Measurements from ENCODE around the gene ATXN2. TPM values are rescaled to one million over a fixed set of nuclear protein-coding genes. Genes with fewer than 3 reads are reported as not detected.
"Not testable (repeated sequence)": the region's sequence is repeated elsewhere in the genome, so short reads cannot be mapped to it uniquely, and the experiment has no call there.

The ATXN2 gene
- total RNA-seq, 8 experiments from 2014 or later: 21.3 to 103 (median 36.7) TPM

DNA sequence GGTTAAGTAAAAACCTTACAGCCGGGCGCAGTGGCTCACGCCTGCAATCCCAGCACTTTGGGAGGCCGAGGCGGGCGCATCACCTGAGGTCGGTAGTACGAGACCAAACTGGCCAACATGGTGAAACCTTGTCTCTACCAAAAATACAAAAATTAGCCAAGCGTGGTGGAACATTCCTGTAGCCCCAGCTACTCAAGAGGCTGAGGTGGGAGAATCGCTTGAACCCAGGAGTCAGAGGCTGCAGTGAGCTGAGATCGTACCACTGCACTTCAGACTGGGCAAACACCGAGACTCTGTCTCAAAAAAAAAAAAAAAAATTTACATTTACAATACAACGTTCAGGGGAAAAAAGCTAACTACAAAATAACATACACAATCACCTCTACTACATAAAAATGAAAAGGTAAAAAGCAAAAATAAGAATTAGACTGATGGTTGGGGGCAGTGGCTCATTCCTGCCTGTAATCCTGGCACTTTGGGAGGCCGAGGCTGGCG, 3.7 kb downstream of the ATXN2 start:
- ATAC-seq (replicated peaks in 6 of 8); in situ Hi-C loops (cut with MboI; ENCODE audit: low pct_unique_long_range_greater_than_20kb in 2 of 9, low sequenced_read_pairs in 9 of 9, unreplicated experiment in 9 of 9); H3K27ac ChIP-seq: not testable (repeated sequence)
- Histone ChIP-seq H3K4me3 (peak overlapping the region in 1 of 5 donors; percentile 4), H3K4me1 (replicated peaks in 1 of 2) (peaks cover 6 to 32% of the 10 kb centered on the region in 2 donors)
- WGBS, 10 experiments: 10 to 93% (median 76%) methylated on average over 2 to 10 of the region's 15 CpGs

- H3K27ac ChIP-seq; in situ Hi-C loops (cut with MboI; ENCODE audit: low pct_unique_long_range_greater_than_20kb in 2 of 9, low sequenced_read_pairs in 9 of 9, unreplicated experiment in 9 of 9); H3K4me3 ChIP-seq; ATAC-seq (replicated peaks in 6 of 8): not testable (repeated sequence)
- peaks cover 6 to 29% of the 10 kb centered on the region in 2 donors for H3K4me1 ChIP-seq (replicated peaks in 1 of 2)
- WGBS, 10 experiments: 64 to 100% (median 93%) methylated on average over 1 to 6 of the region's 6 CpGs; no CpG with 5 or more reads in 1 of the 10 experiments
These were observed 7.6 kb downstream of the ATXN2 start for GRCh38 chr12:111591399-111592010.

- ATAC-seq (replicated peaks in 6 of 8): peak in 1 of 8 experiments; percentile 10
- peaks cover 6 to 19% of the 10 kb centered on the region in 2 donors for H3K4me1 ChIP-seq (replicated peaks in 1 of 2)
- WGBS, 10 experiments: 80 to 100% (median 94%) methylated on average over 1 to 3 of the region's 6 CpGs; no CpG with 5 or more reads in 5 of the 10 experiments
- in situ Hi-C loops (cut with MboI; ENCODE audit: low pct_unique_long_range_greater_than_20kb in 2 of 9, low sequenced_read_pairs in 9 of 9, unreplicated experiment in 9 of 9): no loop called here
- H3K27ac ChIP-seq: no peak overlapping the region
- H3K4me3 ChIP-seq: no peak overlapping the region
These were observed 8.6 kb downstream of the ATXN2 start for GRCh38 chr12:111590552-111590951.

DNA sequence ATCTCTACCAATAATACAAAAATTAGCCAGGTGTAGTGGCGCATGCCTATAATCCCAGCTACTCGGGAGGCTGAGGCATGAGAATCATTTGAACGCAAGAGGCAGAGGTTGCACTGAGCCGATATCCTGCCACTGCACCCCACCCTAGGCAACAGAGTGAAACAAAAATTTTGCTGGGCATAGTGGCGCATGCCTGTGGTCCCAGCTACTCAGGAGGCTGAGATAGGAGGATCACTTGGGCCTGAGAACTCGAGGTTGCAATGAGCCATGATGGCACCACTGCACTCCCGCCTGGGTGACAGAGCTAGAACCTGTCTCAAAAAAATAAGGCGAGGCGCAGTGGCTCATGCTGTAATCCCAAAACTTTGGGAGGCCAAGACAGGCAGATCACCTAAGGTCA, 9.5 kb downstream of the ATXN2 start:
- in situ Hi-C loops (cut with MboI; ENCODE audit: low pct_unique_long_range_greater_than_20kb in 2 of 9, low sequenced_read_pairs in 9 of 9, unreplicated experiment in 9 of 9): no loop called here
- H3K4me1 ChIP-seq (replicated peaks in 1 of 2): peaks cover 3 to 10% of the 10 kb centered on the region in 2 donors
- no peak for ATAC-seq (replicated peaks in 6 of 8)
- 86 to 100% (median 96%) methylated on average over 3 to 6 of the region's 9 CpGs; no CpG with 5 or more reads in 3 of the 10 experiments for WGBS, 10 experiments
- H3K4me3 ChIP-seq: no peak overlapping the region
- H3K27ac ChIP-seq: no peak overlapping the region

DNA sequence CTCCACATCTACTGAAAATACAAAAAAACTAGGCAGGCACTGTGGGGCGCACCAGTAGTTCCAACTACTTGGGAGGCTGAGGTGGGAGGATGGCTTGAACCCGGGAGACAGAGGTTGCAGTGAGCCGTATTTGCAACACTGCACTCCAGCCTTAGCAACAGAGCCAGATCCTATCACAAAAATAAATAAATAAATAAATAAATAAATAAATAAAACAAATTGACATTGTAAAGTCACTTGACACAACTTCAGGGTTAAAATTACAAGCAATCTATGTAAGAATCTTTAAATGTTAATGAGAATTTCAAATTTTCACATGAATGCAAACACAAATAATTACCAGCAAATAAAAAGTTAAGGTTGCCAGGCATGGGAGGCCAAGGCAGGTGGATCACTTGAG, 11.1 kb downstream of the ATXN2 start:
- in situ Hi-C loops (cut with MboI; ENCODE audit: low pct_unique_long_range_greater_than_20kb in 2 of 9, low sequenced_read_pairs in 9 of 9, unreplicated experiment in 9 of 9): no loop called here
- Histone ChIP-seq H3K4me3 (no peak overlapping the region), H3K27ac (no peak overlapping the region), H3K4me1 (replicated peaks in 1 of 2) (no peaks in the 10 kb centered on the region)
- ATAC-seq (replicated peaks in 6 of 8): no peak
- WGBS, 10 experiments: 91 to 100% (median 100%) methylated on average over 1 to 3 of the region's 3 CpGs; no CpG with 5 or more reads in 5 of the 10 experiments

DNA sequence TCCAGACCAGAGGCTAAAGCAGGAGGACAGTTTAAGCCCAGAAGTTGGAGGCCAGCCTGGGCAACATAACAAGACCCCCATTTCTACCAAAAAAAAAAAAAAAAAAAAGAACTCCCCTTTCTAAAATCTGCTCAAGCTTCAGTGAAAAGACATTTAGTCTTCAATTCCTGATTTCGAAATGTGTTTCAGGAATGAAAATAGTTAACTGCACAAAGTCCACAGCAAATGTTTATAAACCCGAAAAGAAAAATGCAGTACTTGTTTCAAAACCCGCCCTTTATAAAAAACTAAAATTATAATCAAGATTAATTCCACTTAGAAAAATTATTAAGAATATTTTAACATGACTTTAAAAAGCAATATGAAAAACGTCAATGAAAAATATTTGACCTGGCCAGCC, 12.1 kb downstream of the ATXN2 start:
- ATAC-seq (replicated peaks in 6 of 8): no peak
- Histone ChIP-seq H3K27ac (no peak overlapping the region), H3K4me3 (no peak overlapping the region), H3K4me1 (replicated peaks in 1 of 2) (no peaks in the 10 kb centered on the region)
- WGBS, 10 experiments: 44 to 100% (median 87%) methylated on average over 3 to 4 of the region's 4 CpGs; no CpG with 5 or more reads in 1 of the 10 experiments
- in situ Hi-C loops (cut with MboI; ENCODE audit: low pct_unique_long_range_greater_than_20kb in 2 of 9, low sequenced_read_pairs in 9 of 9, unreplicated experiment in 9 of 9): no loop called here

DNA sequence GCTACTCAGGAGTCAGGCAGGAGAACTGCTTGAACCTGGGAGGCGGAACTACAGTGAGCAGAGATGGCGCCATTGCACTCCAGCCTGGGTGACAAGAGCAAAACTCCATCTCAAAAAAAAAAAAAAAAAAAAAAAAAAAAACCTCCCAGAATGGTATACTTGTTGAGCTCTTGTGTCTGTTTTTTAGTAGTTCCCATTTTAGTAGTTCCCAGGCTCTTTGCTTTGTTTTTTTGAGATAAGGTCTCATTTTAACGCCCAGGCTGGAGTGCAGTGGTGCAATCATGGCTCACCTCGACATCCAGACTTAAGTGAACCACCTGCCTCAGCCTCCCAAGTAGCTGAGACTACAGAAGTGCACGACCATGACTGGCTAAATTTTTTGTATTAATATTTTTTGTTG, 13.4 kb downstream of the ATXN2 start:
- in situ Hi-C loops (cut with MboI; ENCODE audit: low pct_unique_long_range_greater_than_20kb in 2 of 9, low sequenced_read_pairs in 9 of 9, unreplicated experiment in 9 of 9): no loop called here
- H3K4me1 ChIP-seq (replicated peaks in 1 of 2): no peaks in the 10 kb centered on the region
- WGBS, 10 experiments: 20 to 100% (median 90%) methylated on average over 1 to 5 of the region's 5 CpGs; no CpG with 5 or more reads in 3 of the 10 experiments

DNA sequence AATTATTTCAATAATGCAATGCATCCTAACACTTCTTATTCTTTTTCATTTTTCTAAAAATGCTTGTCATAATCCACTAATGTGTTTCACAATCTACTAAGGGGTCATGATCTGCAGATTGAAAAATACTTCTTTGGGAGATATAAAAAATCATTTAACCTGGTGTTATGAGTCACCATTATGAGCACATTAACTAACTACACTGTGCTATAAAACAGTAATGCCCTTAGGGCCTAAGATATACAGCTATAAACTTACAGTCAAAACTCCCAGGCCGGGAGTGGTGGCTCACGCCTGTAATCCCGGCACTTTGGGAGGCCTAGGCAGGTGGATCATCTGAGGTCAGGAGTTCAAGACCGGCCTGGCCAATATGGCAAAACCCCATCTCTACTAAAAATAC, 14.2 kb downstream of the ATXN2 start:
- ATAC-seq (replicated peaks in 6 of 8): peak in 1 of 8 experiments; percentile 12
- in situ Hi-C loops (cut with MboI; ENCODE audit: low pct_unique_long_range_greater_than_20kb in 2 of 9, low sequenced_read_pairs in 9 of 9, unreplicated experiment in 9 of 9): no loop called here
- H3K4me3 ChIP-seq: no peak overlapping the region
- H3K27ac ChIP-seq: no peak overlapping the region
- 44 to 100% (median 100%) methylated on average over 1 to 4 of the region's 4 CpGs; no CpG with 5 or more reads in 2 of the 10 experiments for WGBS, 10 experiments
- no peaks in the 10 kb centered on the region for H3K4me1 ChIP-seq (replicated peaks in 1 of 2)

More for the DNA sequence above, 13.4 kb downstream of the ATXN2 start:
- H3K4me3 ChIP-seq: no peak overlapping the region
- ATAC-seq (replicated peaks in 6 of 8): no peak
- H3K27ac ChIP-seq: no peak overlapping the region

DNA sequence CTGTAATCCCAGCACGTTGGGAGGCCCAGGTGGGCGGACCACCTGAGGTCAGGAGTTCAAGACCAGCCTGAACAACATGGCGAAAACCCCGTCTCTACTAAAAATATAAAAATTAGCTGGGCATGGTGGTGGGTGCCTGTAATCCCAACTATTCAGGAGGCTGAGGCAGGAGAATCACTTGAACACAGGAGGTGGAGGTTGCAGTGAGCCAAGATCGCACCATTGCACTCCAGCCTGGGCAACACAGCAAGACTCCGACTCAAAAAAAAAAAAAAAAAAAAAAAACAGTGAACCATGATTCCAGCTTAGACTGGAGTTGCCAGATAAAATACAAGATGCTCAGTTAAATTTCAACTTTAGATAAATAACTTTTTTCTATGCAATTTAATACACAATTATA, 15.6 kb downstream of the ATXN2 start:
- H3K4me1 ChIP-seq (replicated peaks in 1 of 2); in situ Hi-C loops (cut with MboI; ENCODE audit: low pct_unique_long_range_greater_than_20kb in 2 of 9, low sequenced_read_pairs in 9 of 9, unreplicated experiment in 9 of 9); ATAC-seq (replicated peaks in 6 of 8); H3K4me3 ChIP-seq; H3K27ac ChIP-seq: not testable (repeated sequence)
- WGBS, 10 experiments: 92 to 100% (median 100%) methylated on average over 1 to 5 of the region's 6 CpGs; no CpG with 5 or more reads in 3 of the 10 experiments

- no peak overlapping the region for H3K4me3 ChIP-seq
- 71 to 100% (median 96%) methylated on average over 1 to 10 of the region's 12 CpGs; no CpG with 5 or more reads in 1 of the 10 experiments for WGBS, 10 experiments
These were observed 16.9 kb downstream of the ATXN2 start for GRCh38 chr12:111582133-111582747.

GRCh38 chr12:111581434-111582132, 17.5 kb downstream of the ATXN2 start:
- Histone ChIP-seq H3K4me3 (no peak overlapping the region), H3K4me1 (replicated peaks in 1 of 2) (no peaks in the 10 kb centered on the region), H3K27ac (no peak overlapping the region)
- in situ Hi-C loops (cut with MboI; ENCODE audit: low pct_unique_long_range_greater_than_20kb in 2 of 9, low sequenced_read_pairs in 9 of 9, unreplicated experiment in 9 of 9): no loop called here
- no peak for ATAC-seq (replicated peaks in 6 of 8)
- 10 to 100% (median 93%) methylated on average over 1 to 10 of the region's 15 CpGs; no CpG with 5 or more reads in 2 of the 10 experiments for WGBS, 10 experiments

More at GRCh38 chr12:111582133-111582747, 16.9 kb downstream of the ATXN2 start:
- in situ Hi-C loops (cut with MboI; ENCODE audit: low pct_unique_long_range_greater_than_20kb in 2 of 9, low sequenced_read_pairs in 9 of 9, unreplicated experiment in 9 of 9): no loop called here
- no peak for ATAC-seq (replicated peaks in 6 of 8)
- no peaks in the 10 kb centered on the region for H3K4me1 ChIP-seq (replicated peaks in 1 of 2)
- no peak overlapping the region for H3K27ac ChIP-seq

DNA sequence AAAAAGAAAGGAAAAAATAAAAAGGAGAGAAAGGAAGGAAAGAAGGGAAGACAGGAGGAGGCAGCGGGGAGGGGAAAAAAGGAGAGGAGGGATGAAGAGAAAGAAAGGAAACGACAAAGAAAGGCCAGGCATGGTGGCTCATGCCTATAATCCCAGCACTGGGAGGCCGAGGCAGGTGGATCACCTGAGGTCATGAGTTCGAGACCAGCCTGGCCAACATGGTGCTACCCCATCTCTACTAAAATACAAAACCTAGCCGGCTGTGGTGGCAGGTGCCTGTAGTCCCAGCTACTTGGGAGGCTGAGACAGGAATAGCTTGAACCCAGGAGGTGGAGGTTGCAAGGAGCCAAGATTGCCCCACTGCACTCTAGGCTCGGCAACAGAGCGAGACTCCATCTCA, 18.4 kb downstream of the ATXN2 start:
- ATAC-seq (replicated peaks in 6 of 8): no peak
- in situ Hi-C loops (cut with MboI; ENCODE audit: low pct_unique_long_range_greater_than_20kb in 2 of 9, low sequenced_read_pairs in 9 of 9, unreplicated experiment in 9 of 9): no loop called here
- no peak overlapping the region for H3K4me3 ChIP-seq
- 83 to 100% (median 98%) methylated on average over 3 to 7 of the region's 7 CpGs; no CpG with 5 or more reads in 3 of the 10 experiments for whole genome bisulfite sequencing, 10 experiments
- no peak overlapping the region for H3K27ac ChIP-seq
- H3K4me1 ChIP-seq (replicated peaks in 1 of 2): no peaks in the 10 kb centered on the region

GRCh38 chr12:111580119-111580425, 19.0 kb downstream of the ATXN2 start:
- 75 to 100% (median 98%) methylated on average over 1 to 3 of the region's 3 CpGs; no CpG with 5 or more reads in 2 of the 10 experiments for WGBS, 10 experiments
- H3K27ac ChIP-seq: no peak overlapping the region
- in situ Hi-C loops (cut with MboI; ENCODE audit: low pct_unique_long_range_greater_than_20kb in 2 of 9, low sequenced_read_pairs in 9 of 9, unreplicated experiment in 9 of 9): no loop called here
- H3K4me3 ChIP-seq: no peak overlapping the region
- H3K4me1 ChIP-seq (replicated peaks in 1 of 2): no peaks in the 10 kb centered on the region
- no peak for ATAC-seq (replicated peaks in 6 of 8)

Measured in motor neuron (in vitro differentiated cells).